Measurements from ENCODE around the gene TRAF3. TPM values are rescaled to one million over a fixed set of nuclear protein-coding genes. Genes with fewer than 3 reads are reported as not detected.
A peak's percentile ranks its signal among the peaks of the same experiment; 100 is the strongest.

Gene TRAF3
- total and polyA plus RNA-seq, 12 donors = 2.3 to 15.6 (median 10.2) TPM

DNA sequence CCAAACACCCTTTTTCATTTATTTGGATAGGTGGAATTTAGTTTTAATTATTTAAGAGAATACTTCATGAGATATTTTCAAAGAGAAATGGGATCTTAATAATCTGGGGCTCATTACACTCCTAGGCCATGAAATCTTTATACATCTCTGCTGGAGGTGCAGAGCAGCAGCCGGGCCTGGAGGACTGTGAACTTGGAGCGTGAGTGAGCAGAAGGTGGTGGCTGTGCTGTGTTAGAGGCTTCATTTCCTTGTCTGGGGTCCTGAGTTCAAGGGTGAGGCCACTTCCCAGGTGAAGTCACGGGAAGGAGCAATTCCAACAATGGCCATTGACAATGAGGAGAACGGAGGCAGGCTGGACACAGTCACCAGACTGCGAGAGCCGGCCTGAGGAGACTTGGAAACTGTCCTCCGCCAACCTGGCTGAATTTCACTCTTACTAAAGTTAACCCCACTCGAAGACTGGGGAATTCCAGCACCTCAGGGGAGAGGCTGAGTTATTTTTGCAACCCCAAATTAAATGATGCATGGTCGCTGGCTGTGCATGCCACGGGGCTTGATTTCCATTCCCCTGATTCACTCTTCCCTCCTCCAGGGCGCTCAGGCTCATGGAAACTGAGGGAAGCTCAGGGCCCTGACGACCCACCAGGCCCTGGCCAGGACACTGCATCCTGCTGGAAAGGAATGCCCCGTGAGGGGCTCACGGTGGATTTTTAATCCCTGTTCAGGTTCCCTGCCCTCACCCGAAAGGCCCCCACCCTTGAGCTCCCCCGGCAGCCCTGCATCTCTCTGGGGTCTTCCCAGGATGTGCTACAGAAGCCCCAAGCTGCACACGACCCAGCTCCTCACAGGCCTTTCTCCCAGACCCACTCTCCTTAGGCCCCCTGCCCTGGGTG lies 22.6 kb upstream of the TRAF3 start:
- 89 to 91% methylated on average over 17 of the region's 17 CpGs for WGBS, 2 donors
- Histone ChIP-seq H3K4me3 (no peak overlapping the region), H3K4me1 (no peaks in the 10 kb centered on the region), H3K27ac (no peak overlapping the region), H3K36me3 (no peaks in the 10 kb centered on the region), H3K9me3 (no peaks in the 10 kb centered on the region), H3K27me3 (peaks cover 0 to 4% (median 0%) of the 10 kb centered on the region in 7 donors)
- ATAC-seq (peak in 1 of 8 donors; percentile 35), DNase-seq (no peak)
- intact Hi-C loops (cut with DNase I) = no loop called here
- TF ChIP-seq, protein P1, sequence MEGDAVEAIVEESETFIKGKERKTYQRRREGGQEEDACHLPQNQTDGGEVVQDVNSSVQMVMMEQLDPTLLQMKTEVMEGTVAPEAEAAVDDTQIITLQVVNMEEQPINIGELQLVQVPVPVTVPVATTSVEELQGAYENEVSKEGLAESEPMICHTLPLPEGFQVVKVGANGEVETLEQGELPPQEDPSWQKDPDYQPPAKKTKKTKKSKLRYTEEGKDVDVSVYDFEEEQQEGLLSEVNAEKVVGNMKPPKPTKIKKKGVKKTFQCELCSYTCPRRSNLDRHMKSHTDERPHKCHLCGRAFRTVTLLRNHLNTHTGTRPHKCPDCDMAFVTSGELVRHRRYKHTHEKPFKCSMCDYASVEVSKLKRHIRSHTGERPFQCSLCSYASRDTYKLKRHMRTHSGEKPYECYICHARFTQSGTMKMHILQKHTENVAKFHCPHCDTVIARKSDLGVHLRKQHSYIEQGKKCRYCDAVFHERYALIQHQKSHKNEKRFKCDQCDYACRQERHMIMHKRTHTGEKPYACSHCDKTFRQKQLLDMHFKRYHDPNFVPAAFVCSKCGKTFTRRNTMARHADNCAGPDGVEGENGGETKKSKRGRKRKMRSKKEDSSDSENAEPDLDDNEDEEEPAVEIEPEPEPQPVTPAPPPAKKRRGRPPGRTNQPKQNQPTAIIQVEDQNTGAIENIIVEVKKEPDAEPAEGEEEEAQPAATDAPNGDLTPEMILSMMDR (IDR thresholded peaks at IDR 0.05) = no peak

GRCh38 chr14:102757646-102758045 lies 19.6 kb upstream of the TRAF3 start:
- TF ChIP-seq, protein P1 (IDR thresholded peaks at IDR 0.05) = no peak
- intact Hi-C loops (cut with DNase I) = no loop called here
- no peak for ATAC-seq
- 89 to 92% methylated on average over 11 of the region's 11 CpGs for WGBS, 2 donors
- no peak overlapping the region for H3K4me3 ChIP-seq
- H3K4me1 ChIP-seq = peaks cover 0 to 10% (median 0%) of the 10 kb centered on the region in 9 donors
- H3K9me3 ChIP-seq = no peaks in the 10 kb centered on the region
- DNase-seq = no peak
- no peak overlapping the region for H3K27ac ChIP-seq
- H3K36me3 ChIP-seq = no peaks in the 10 kb centered on the region
- peaks cover 0 to 17% (median 14%) of the 10 kb centered on the region in 7 donors for H3K27me3 ChIP-seq

- H3K27me3 ChIP-seq = peaks cover 0 to 19% (median 14%) of the 10 kb centered on the region in 7 donors
- H3K27ac ChIP-seq = no peak overlapping the region
- ATAC-seq (no peak), DNase-seq (no peak)
- no peak overlapping the region for H3K4me3 ChIP-seq
- H3K9me3 ChIP-seq = no peaks in the 10 kb centered on the region
- no peaks in the 10 kb centered on the region for H3K36me3 ChIP-seq
- intact Hi-C loops (cut with DNase I) = no loop called here
- peaks cover 0 to 10% (median 0%) of the 10 kb centered on the region in 9 donors for H3K4me1 ChIP-seq
- TF ChIP-seq, protein P1 (IDR thresholded peaks at IDR 0.05) = no peak
- WGBS, 2 donors = 85 to 86% methylated on average over 5 of the region's 5 CpGs
These were observed 19.2 kb upstream of the TRAF3 start for GRCh38 chr14:102758087-102758486.

DNA sequence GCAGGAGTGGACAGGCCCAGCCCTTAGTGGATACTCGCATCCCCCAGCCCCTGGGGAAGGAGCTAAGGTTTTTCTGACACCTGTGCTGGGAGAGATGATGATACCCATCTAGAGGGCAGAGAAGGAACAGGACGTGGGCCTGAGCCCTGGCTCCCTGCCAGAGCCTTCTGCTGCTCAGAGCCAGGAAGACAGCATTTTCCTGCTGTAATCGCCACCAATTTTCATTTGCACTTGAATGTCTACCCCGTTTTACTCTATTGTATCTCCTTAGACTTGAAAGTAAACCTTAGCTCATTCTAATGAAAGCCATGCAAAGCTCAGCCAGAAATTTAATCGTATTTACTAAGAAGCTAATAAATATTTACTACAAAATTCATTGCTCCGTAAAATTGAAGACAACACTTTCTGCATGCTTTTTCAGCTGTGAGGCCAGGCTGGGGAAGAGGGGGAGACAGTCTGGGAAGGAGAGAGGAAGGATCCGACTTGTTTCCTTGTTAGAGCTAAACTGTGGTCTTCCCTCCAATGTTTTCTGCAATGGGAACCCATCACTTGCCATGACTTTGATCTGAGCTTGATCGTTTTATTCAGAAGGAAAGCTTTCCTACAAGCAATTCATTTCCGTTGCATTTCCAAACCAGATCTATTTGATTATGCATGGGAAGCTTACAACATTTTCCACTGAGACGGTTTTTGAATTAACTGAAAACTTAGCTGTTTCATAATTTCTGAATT lies 17.6 kb upstream of the TRAF3 start:
- intact Hi-C loops (cut with DNase I) = no loop called here
- H3K27me3 ChIP-seq = peaks cover 0 to 22% (median 14%) of the 10 kb centered on the region in 7 donors
- no peaks in the 10 kb centered on the region for H3K9me3 ChIP-seq
- no peak for DNase-seq
- TF ChIP-seq, protein P1 (IDR thresholded peaks at IDR 0.05) = no peak
- WGBS, 2 donors = 61 to 67% methylated on average over 10 of the region's 10 CpGs
- no peak overlapping the region for H3K27ac ChIP-seq
- H3K4me1 ChIP-seq = peaks cover 0 to 10% (median 0%) of the 10 kb centered on the region in 9 donors
- H3K36me3 ChIP-seq = no peaks in the 10 kb centered on the region
- no peak for ATAC-seq
- H3K4me3 ChIP-seq = no peak overlapping the region
